Endothelial cell of umbilical vein (primary cell): ENCODE measurements around the gene FAM107A.

Experiments
- CTCF ChIP-seq, 2 donors: IDR thresholded peaks; 1 replicate in 1 of 2; 2 replicates in 1 of 2; pipeline ENCODE4 v1.5.1; 2011; ENCODE audit warnings: low read length in 2 of 2, mild to moderate bottlenecking in 2 of 2, moderate library complexity in 2 of 2, control low read depth in 1 of 2, inconsistent platforms in 1 of 2, low read depth in 1 of 2; ENCODE audit not compliant: insufficient read depth in 1 of 2; ENCODE audit errors: extremely low read depth in 1 of 2
- EZH2 ChIP-seq: IDR thresholded peaks from 2 replicates; pipeline ENCODE4 v1.6.1; 2012; ENCODE audit warnings: borderline replicate concordance, low read depth, mild to moderate bottlenecking, moderate library complexity, low read length, inconsistent platforms; ENCODE audit not compliant: severe bottlenecking
- FOS ChIP-seq: IDR thresholded peaks from 2 replicates; pipeline ENCODE4 v1.6.1; 2011; ENCODE audit warnings: mild to moderate bottlenecking, low read length, moderate library complexity, borderline replicate concordance; ENCODE audit not compliant: insufficient read depth
- GATA2 ChIP-seq: IDR thresholded peaks from 2 replicates; pipeline ENCODE4 v1.7.0; 2011; ENCODE audit warnings: low read depth, mild to moderate bottlenecking, moderate library complexity, mixed read lengths, low read length; ENCODE audit not compliant: insufficient read length, insufficient read depth
- JUN ChIP-seq: IDR thresholded peaks from 2 replicates; pipeline ENCODE4 v1.6.1; 2011; ENCODE audit warnings: borderline replicate concordance, low read depth; ENCODE audit not compliant: insufficient read length, insufficient read depth
- TF ChIP-seq, protein P1 (sequence below): IDR thresholded peaks from 2 replicates; pipeline ENCODE4 v1.6.1; 2011; ENCODE audit not compliant: insufficient read depth, insufficient read length

DNA sequence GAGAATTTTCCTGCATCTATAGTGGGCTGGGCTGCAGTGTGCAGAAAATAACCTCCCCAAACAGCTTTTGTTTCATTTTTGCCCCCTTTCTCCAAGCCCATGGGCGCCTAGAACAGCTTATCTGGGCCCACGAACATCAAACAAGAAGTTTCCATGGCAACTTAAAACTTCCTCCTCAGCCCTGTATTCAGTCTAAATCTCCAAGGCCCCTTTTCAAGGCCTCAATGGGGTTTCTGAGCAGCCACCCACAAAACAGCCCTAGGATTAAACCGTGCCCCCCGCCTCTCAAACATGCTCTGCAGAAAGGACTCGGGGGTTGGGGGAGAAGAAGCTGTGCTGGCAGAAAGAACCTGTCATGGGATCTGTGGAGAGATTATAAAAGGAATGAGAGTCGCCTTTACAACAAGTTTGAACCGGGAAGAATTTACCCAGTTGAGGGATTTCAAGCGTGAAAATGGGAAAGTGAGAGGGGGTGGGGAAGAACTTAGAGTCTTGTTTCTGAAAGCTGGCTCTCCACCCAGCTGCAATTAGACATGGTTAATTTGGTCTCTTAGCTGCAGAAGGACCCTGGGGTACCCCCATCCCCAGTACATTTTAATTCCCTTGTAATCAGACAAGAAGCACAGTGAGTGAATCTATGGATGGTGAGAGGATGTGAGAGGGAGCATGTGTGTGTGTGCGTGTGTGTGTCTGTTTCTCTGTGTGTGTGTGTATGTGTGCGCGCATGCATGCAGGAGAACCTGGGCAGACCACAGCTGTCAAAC lies 4.3 kb upstream of the FAM107A start:
- no peak for TF ChIP-seq CTCF (IDR thresholded peaks at IDR 0.05; ENCODE audit: extremely low read depth in 1 of 2, insufficient read depth in 1 of 2, low read depth in 1 of 2, low read length in 2 of 2)
- no peak for TF ChIP-seq JUN
- TF ChIP-seq EZH2 = no peak
- TF ChIP-seq GATA2 = no peak
- no peak for TF ChIP-seq FOS
- TF ChIP-seq, protein P1, sequence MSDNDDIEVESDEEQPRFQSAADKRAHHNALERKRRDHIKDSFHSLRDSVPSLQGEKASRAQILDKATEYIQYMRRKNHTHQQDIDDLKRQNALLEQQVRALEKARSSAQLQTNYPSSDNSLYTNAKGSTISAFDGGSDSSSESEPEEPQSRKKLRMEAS = no peak
